GM19324 (cell line): ENCODE results near the gene RTN4RL2.

Experiments used
- ATAC-seq: cut with Tn5 transposase; IDR thresholded peaks from one replicate; pipeline ENCODE4 v1.9.1; 2021; ENCODE audit warnings: mild to moderate bottlenecking, moderate library complexity; ENCODE audit not compliant: unreplicated experiment, low FRiP score

Gene RTN4RL2

DNA sequence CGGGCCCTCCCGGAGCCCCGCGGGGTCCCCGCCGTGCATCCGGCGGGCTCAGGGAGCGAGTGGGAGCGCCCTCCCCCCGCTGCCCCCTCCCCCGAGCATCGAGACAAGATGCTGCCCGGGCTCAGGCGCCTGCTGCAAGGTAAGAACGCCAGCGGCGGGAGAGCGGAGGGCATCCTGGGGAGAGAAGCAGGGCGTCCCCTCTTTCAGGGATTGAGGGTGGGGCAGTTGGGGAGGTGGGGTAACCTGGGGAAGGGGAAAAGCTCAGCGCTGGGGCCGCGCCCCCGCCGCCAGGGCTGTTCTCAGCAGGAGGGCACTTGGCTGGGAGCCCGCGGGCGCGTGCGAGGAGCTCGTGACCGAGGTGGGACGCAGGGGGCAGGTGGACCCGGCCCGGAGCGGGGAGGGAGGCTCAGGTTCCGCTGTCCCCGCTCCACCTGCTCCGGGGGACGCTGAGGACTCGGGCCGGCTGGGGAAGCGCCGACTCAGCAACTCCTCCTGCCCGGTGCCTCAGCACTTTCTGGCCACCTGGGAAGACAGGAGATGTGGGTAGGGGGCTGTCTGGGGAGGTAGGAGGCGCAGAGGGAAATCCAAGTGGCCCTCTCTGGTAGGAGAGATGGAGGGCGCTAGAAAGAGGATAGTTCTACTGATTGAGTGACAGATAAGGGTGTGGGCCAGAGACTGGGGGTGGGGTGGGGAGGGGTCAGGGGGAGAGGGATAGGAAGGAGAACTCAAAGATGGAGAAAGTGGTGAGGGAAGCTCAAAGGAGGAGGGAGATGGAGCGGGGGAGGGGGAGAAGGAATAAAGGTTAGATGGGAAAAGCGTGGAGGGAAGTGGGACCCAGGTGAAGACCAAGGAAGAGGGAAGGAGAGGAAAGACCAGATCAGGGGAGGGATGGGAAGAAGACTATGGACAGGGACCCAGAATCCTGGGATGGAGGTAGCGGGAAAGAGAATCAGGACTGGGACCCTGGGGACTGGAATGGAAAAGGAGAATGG is 726 bp downstream of the RTN4RL2 start:
- ATAC-seq: no peak

GRCh38 chr11:57461841-57462489 is 1.6 kb downstream of the RTN4RL2 start:
- ATAC-seq: no peak

DNA sequence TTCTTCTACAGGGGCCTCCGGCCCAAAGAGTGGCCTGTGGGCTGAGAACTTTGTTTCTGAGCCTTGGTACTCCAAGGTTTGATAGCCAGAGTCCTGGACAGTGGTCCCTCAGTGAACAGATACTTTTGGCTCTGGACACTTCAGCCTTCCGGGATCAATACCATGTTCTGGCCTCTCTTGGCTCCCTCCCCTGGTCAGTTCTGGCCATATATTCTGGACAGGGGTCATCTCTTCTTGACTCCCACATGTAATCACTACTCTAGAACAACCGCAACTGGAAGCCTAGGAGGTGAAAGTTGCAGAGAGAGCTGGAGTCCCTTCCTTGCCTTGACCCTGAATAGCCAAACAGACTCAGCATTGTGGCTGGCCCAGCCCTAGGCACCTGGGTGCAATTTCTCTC is 2.3 kb downstream of the RTN4RL2 start:
- ATAC-seq: no peak

DNA sequence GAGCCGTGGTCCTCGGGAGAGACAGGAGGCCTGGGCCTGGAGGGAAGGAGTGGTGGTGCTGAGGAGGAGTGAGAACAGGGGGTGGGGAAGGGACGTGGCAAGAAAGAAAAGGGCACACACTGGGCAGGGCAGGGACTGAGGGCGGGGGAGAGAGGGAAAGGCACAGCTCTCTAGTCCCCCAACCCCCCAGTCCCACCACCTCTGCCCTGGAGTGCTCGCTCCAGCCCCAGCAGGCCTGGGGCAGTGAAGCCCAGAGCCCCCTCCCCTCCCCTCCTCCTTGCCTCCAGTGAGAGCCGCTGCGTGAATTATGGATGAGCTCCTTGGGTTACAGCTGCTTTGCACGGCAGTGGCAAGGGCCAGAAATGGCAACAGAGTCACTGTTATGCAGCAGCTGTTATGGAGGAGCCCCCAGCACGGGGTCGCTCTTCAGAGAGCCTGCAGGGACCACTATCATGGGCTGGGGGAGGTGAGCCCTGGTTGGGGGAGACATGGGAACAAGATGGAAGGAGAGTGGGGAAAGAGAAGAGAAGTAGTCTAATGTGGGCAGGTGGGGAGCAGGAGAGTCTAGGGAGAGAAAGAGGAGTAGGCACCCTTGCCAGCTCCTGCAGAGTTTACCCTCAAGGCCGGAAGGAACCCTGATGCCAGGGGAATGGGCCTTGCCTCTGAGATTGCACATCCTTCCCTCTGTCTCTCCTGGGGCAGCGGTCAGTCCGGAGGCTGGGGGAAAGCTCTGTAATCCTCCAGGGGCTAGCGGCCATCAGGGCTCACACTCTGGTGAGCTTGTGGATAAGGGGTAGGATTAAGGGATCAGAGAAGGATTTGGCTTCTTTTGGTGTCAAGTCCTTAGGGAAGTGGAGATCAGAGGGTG is 3.6 kb downstream of the RTN4RL2 start:
- no peak for ATAC-seq

GRCh38 chr11:57464539-57465181 is 4.3 kb downstream of the RTN4RL2 start:
- ATAC-seq: no peak

- ATAC-seq: no peak
These were observed 6.4 kb downstream of the RTN4RL2 start for GRCh38 chr11:57466680-57467079.

DNA sequence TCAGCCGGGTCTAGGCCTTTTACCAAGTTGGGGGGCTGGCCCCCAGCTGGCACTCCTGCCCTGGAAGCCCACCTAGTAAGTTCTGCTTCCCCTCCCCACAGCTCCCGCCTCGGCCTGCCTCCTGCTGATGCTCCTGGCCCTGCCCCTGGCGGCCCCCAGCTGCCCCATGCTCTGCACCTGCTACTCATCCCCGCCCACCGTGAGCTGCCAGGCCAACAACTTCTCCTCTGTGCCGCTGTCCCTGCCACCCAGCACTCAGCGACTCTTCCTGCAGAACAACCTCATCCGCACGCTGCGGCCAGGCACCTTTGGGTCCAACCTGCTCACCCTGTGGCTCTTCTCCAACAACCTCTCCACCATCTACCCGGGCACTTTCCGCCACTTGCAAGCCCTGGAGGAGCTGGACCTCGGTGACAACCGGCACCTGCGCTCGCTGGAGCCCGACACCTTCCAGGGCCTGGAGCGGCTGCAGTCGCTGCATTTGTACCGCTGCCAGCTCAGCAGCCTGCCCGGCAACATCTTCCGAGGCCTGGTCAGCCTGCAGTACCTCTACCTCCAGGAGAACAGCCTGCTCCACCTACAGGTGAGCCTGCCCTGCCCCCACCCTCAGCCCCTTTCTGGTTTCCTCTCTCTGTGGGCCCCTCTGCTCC is 7.3 kb downstream of the RTN4RL2 start:
- no peak for ATAC-seq

DNA sequence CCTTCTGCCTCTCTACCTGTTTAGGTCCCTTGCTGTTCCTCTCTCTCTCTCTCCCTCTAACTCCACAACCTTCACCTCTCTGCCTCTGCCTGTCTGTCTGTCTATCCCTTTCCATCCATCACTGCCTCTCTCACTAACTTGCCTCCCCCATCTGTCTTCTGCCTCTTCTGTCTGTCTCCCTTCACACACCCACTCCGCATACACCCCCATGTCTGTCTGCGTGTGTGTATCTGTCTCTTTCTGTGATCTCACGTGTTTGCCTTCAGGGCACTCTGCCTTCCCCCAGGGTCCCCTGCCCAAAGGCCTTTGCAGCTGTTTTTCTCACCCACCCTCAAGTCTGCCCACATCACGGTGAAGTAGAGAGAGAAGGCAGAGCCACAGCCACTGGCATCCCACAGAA is 7.9 kb downstream of the RTN4RL2 start:
- ATAC-seq: no peak

DNA sequence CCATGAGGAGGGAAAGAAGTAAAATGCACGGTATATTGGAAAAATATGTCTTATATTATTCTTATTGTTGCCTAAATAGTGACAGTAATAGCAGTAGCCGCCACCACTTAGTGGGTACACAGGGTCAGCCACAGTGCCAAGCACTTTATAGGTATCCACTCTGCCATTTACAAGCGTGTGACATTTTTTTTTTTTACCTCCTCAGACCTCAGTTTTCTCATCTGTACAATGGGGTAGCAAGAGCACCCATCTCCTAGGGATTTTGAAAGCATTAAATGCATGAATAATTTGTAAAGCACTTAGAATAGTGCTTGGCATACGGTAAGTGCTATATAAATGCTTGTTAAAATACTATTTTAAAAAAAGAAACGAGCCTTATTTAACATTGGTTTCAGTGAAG is 8.9 kb downstream of the RTN4RL2 start:
- no peak for ATAC-seq

- no peak for ATAC-seq
These were observed 11.2 kb downstream of the RTN4RL2 start for GRCh38 chr11:57471496-57471895.

GRCh38 chr11:57473285-57473841 is 13.0 kb downstream of the RTN4RL2 start:
- ATAC-seq: no peak

- no peak for ATAC-seq
These were observed 13.9 kb downstream of the RTN4RL2 start for GRCh38 chr11:57474017-57474802.

GRCh38 chr11:57474803-57475115 is 14.4 kb downstream of the RTN4RL2 start:
- ATAC-seq: no peak

- no peak for ATAC-seq
These were observed 14.9 kb downstream of the RTN4RL2 start for GRCh38 chr11:57475191-57475590.

GRCh38 chr11:57475671-57476046 is 15.3 kb downstream of the RTN4RL2 start:
- ATAC-seq: no peak

GRCh38 chr11:57476047-57476756 is 15.9 kb downstream of the RTN4RL2 start:
- peak; percentile 42 for ATAC-seq

GRCh38 chr11:57476757-57477506 is 16.6 kb downstream of the RTN4RL2 start:
- ATAC-seq: peak; percentile 51
